HL-60 (cell line): ENCODE data around the gene RPGRIP1.

Experiments
- DNase-seq, 2 experiments: peaks; one replicate each; pipeline ENCODE4 v3.0.0-alpha.2; 2010 to 2020; ENCODE audit warnings: low read depth in 1 of 2, low spot score in 1 of 2
- H3K27ac ChIP-seq: fragments of 250-450 bp; sonication (Bioruptor Pico); replicated peaks from 2 replicates; pipeline ENCODE4 v1.5.1; 2020; ENCODE audit warnings: mild to moderate bottlenecking, moderate library complexity
- H3K27me3 ChIP-seq: fragments of 250-450 bp; sonication (Bioruptor Pico); 2 replicates; pipeline ENCODE4 v1.5.1; 2021; ENCODE audit warnings: mild to moderate bottlenecking, moderate library complexity; ENCODE audit not compliant: insufficient read depth, poor library complexity, severe bottlenecking
- H3K4me3 ChIP-seq: replicated peaks from 2 replicates; pipeline ENCODE4 v1.5.1; 2011; ENCODE audit warnings: mild to moderate bottlenecking, control low read depth, low read length; ENCODE audit not compliant: insufficient read depth
- GABPA ChIP-seq: IDR thresholded peaks from 2 replicates; pipeline ENCODE4 v1.6.1; 2012; ENCODE audit warnings: low read depth
- POLR2AphosphoS5 ChIP-seq: IDR thresholded peaks from 2 replicates; pipeline ENCODE4 v1.6.1; 2012; ENCODE audit warnings: low read depth
- SPI1 ChIP-seq: IDR thresholded peaks from 2 replicates; pipeline ENCODE4 v1.6.1; 2012; ENCODE audit warnings: low read depth, mild to moderate bottlenecking, borderline replicate concordance
- TF ChIP-seq, protein P1 (sequence below): IDR thresholded peaks from 2 replicates; pipeline ENCODE4 v1.6.1; 2012; ENCODE audit warnings: low read depth; ENCODE audit not compliant: insufficient replicate concordance
- TF ChIP-seq, protein P2 (sequence below): IDR thresholded peaks from one replicate; pipeline ENCODE4 v1.5.1; 2011; ENCODE audit warnings: low read length, control low read depth, inconsistent platforms; ENCODE audit not compliant: insufficient read depth

Gene RPGRIP1

DNA sequence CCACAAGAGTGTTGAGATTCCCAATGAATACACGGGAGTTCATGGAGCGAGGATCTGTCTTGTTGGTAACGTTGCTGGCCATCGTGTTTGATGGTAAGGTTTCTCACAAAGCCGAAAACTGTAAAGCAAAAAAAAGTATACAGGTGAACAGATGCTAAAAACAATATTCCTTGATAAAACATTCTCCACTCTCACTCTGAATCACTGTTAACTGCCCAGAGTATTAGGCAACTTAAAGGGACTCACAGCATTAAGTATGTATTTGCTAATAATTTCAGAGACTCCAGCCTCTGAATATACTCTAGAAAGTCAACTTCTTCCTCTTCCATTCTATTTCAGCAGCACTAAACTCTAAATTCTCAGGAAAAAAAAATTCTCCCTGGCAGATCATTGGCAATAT lies 45.8 kb upstream of the RPGRIP1 start:
- TF ChIP-seq, protein P1, sequence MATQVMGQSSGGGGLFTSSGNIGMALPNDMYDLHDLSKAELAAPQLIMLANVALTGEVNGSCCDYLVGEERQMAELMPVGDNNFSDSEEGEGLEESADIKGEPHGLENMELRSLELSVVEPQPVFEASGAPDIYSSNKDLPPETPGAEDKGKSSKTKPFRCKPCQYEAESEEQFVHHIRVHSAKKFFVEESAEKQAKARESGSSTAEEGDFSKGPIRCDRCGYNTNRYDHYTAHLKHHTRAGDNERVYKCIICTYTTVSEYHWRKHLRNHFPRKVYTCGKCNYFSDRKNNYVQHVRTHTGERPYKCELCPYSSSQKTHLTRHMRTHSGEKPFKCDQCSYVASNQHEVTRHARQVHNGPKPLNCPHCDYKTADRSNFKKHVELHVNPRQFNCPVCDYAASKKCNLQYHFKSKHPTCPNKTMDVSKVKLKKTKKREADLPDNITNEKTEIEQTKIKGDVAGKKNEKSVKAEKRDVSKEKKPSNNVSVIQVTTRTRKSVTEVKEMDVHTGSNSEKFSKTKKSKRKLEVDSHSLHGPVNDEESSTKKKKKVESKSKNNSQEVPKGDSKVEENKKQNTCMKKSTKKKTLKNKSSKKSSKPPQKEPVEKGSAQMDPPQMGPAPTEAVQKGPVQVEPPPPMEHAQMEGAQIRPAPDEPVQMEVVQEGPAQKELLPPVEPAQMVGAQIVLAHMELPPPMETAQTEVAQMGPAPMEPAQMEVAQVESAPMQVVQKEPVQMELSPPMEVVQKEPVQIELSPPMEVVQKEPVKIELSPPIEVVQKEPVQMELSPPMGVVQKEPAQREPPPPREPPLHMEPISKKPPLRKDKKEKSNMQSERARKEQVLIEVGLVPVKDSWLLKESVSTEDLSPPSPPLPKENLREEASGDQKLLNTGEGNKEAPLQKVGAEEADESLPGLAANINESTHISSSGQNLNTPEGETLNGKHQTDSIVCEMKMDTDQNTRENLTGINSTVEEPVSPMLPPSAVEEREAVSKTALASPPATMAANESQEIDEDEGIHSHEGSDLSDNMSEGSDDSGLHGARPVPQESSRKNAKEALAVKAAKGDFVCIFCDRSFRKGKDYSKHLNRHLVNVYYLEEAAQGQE: no peak
- no peak for TF ChIP-seq GABPA
- no peak for TF ChIP-seq POLR2AphosphoS5
- TF ChIP-seq, protein P2, sequence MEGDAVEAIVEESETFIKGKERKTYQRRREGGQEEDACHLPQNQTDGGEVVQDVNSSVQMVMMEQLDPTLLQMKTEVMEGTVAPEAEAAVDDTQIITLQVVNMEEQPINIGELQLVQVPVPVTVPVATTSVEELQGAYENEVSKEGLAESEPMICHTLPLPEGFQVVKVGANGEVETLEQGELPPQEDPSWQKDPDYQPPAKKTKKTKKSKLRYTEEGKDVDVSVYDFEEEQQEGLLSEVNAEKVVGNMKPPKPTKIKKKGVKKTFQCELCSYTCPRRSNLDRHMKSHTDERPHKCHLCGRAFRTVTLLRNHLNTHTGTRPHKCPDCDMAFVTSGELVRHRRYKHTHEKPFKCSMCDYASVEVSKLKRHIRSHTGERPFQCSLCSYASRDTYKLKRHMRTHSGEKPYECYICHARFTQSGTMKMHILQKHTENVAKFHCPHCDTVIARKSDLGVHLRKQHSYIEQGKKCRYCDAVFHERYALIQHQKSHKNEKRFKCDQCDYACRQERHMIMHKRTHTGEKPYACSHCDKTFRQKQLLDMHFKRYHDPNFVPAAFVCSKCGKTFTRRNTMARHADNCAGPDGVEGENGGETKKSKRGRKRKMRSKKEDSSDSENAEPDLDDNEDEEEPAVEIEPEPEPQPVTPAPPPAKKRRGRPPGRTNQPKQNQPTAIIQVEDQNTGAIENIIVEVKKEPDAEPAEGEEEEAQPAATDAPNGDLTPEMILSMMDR: no peak
- TF ChIP-seq SPI1: no peak
- Histone ChIP-seq H3K27me3 (no peaks in the 10 kb centered on the region), H3K4me3 (no peak overlapping the region), H3K27ac (no peak overlapping the region)
- no peak for DNase-seq

DNA sequence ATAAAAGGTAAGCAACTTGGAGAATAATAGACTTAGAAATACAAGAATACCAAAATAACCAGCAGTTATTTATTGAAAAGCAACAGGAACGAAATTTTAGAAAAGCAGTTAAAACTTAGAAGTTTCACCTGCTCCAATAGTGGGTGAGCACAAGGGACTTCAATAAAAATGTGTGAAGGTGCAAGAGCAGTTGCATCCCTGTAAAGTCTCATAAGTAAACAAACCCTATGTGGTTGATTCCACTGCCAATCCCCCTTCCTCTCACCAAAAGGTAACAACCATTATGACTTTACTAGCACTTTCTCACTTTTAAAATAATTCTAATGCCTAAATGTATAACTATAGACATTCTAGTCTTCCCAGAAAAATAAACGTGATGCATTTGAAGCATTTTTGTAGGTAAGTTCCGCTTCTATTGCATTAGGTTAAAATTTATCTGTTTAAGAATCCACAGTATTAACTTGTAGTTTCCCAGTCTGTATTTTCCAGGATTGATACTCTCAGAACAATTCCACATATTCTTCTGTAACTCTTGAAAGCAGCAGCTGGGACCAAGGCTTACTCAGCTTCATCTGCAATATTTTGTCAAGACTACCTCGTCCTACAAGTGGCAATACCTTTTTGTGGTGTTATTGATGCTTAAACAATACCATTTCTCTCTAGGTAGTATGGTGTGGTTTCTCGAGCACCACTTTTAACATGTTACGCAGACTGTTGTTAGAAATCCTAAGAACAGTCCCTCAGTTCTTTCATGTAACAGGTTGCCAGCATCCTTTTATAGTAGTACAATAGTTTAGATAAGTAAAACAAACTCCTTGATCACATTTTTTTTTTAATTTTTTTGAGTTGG lies 42.7 kb upstream of the RPGRIP1 start:
- no peak overlapping the region for H3K4me3 ChIP-seq
- no peak overlapping the region for H3K27ac ChIP-seq
- TF ChIP-seq, protein P2: no peak
- TF ChIP-seq SPI1 (no peak), GABPA (no peak)
- no peak for DNase-seq
- H3K27me3 ChIP-seq: no peaks in the 10 kb centered on the region

DNA sequence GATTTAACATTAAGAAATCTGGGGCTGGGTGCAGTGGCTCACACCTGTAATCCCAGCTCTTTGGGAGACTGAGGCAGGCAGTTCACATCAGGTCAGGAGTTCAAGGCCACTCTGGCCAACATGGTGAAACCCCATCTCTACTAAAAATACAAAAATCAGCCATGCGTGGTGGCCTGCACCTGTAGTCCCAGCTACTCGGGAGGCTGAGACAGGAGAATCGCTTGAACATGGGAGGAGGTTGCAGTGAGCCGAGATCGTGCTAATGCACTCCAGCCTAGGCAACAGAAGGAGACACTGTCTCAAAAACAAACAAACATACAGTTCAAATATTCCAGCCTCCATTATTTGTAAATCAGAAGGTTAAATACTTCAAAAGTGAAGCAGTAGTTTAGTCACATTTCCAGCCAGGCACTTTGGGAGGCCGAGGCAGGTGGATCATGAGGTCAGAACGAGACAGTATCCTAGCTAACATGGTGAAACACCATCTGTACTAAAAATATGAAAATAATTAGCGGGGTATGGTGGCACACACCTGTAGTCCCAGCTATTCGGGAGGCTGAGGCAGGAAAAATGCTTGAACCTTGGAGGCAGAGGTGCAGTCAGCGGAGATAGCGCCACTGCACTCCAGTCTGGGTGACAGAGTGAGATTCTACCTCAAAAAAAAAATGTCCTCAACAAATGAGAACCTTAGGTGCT lies 40.9 kb upstream of the RPGRIP1 start:
- H3K27me3 ChIP-seq: no peaks in the 10 kb centered on the region
- DNase-seq: no peak
- H3K4me3 ChIP-seq: no peak overlapping the region
- no peak overlapping the region for H3K27ac ChIP-seq
- no peak for TF ChIP-seq SPI1
- TF ChIP-seq, protein P2: no peak
- TF ChIP-seq GABPA: no peak
- TF ChIP-seq, protein P1: no peak
- TF ChIP-seq POLR2AphosphoS5: no peak
